Fibroblast of mammary gland (primary cell): ENCODE results near the gene KCNQ1.

Experiments
- DNase-seq: peaks from one replicate; pipeline ENCODE4 v3.0.0-alpha.2; 2010; ENCODE audit warnings: low read depth
- H3K4me3 ChIP-seq: 2 replicates; pipeline ENCODE4 v1.5.1; 2011; ENCODE audit warnings: low read depth, mild to moderate bottlenecking, low read length, moderate library complexity; ENCODE audit not compliant: control insufficient read depth
- CTCF ChIP-seq: conservative IDR thresholded peaks from 2 replicates; pipeline ENCODE4 v1.5.1; 2011; ENCODE audit warnings: low read depth, low read length, inconsistent platforms; ENCODE audit not compliant: control insufficient read depth, insufficient read depth

KCNQ1 gene

GRCh38 chr11:2789791-2790567 lies 345.2 kb downstream of the KCNQ1 start:
- TF ChIP-seq CTCF = no peak
- H3K4me3 ChIP-seq = no peak overlapping the region
- no peak for DNase-seq

- TF ChIP-seq CTCF = no peak
- H3K4me3 ChIP-seq = no peak overlapping the region
- no peak for DNase-seq
Measured at GRCh38 chr11:2790568-2790921, 345.7 kb downstream of the KCNQ1 start.

DNA sequence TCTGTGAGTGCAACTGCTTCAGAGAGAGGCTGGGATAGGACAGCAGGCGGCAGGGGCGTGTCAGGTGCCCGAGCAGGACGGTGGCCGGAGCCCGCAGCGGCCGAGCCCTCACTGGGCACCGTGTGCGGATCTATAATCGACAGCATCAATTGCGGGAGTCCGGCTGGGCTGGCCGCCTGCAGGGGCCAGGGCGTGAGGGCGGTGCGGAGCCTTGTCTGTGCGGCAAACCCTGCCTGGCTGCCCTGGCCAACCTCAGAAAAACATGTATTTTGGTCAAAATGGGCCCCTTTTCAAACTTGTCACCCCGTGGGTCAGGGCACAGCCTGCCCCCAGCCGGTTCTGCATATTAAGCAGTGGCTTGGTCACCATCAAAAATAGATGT lies 346.3 kb downstream of the KCNQ1 start:
- H3K4me3 ChIP-seq = no peak overlapping the region
- no peak for TF ChIP-seq CTCF
- DNase-seq = no peak

GRCh38 chr11:2791521-2792380 lies 346.9 kb downstream of the KCNQ1 start:
- no peak for DNase-seq
- TF ChIP-seq CTCF = no peak
- no peak overlapping the region for H3K4me3 ChIP-seq

GRCh38 chr11:2792381-2793250 lies 347.8 kb downstream of the KCNQ1 start:
- TF ChIP-seq CTCF = no peak
- DNase-seq = no peak
- no peak overlapping the region for H3K4me3 ChIP-seq

DNA sequence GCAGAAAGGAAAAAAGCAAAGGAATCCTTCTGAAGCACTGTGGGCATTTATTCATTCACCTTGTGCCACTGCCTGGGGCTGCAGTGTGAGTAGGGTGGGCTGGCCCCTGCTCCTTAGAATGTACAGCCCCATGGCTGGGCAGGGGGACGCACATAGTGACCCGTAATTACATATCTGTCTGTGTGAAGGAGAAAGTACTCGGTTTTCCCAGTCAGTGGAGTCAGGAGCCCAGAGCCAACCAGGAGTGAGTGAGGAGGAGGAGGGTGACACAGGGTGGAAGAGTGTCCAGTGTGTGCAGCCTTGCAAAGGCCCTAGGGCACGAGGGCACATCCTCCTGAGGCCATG lies 348.9 kb downstream of the KCNQ1 start:
- TF ChIP-seq CTCF = no peak
- DNase-seq = no peak
- H3K4me3 ChIP-seq = no peak overlapping the region
